D721Med (cell line): ENCODE measurements around the gene NBAS.
"Not testable (repeated sequence)": the region's sequence is repeated elsewhere in the genome, so short reads cannot be mapped to it uniquely, and the experiment has no call there.

ENCODE experiments used
- DNase-seq: peaks from one replicate; pipeline ENCODE4 v3.0.0; 2011; ENCODE audit warnings: low spot score; ENCODE audit not compliant: insufficient read length
- FAIRE-seq: peaks from 2 replicates; lab custom pipeline; 2011; peaks lifted over from hg19 to GRCh38; lab: Jason Lieb, UNC
- CTCF ChIP-seq: IDR thresholded peaks from 2 replicates; pipeline ENCODE4 v1.5.1; 2012; ENCODE audit warnings: mild to moderate bottlenecking, control low read depth; ENCODE audit not compliant: insufficient read depth; ENCODE audit errors: missing control alignments

NBAS gene

GRCh38 chr2:15224641-15225040, 336.5 kb downstream of the NBAS start:
- DNase-seq (no peak), FAIRE-seq (no peak)
- TF ChIP-seq CTCF = no peak

- FAIRE-seq (no peak), DNase-seq (no peak)
- no peak for TF ChIP-seq CTCF
Measured at GRCh38 chr2:15223887-15224286, 337.2 kb downstream of the NBAS start.

- TF ChIP-seq CTCF = no peak
- DNase-seq (no peak), FAIRE-seq (peak; percentile 6)
Measured at GRCh38 chr2:15222856-15223255, 338.3 kb downstream of the NBAS start.

GRCh38 chr2:15220603-15221002, 340.5 kb downstream of the NBAS start:
- DNase-seq (no peak), FAIRE-seq (no peak)
- TF ChIP-seq CTCF = no peak

GRCh38 chr2:15218423-15219086, 342.6 kb downstream of the NBAS start:
- TF ChIP-seq CTCF = no peak
- DNase-seq (no peak), FAIRE-seq (no peak)

- FAIRE-seq = no peak
- TF ChIP-seq CTCF = no peak
- no peak for DNase-seq
Measured at GRCh38 chr2:15212249-15212648, 348.9 kb downstream of the NBAS start.

- DNase-seq, FAIRE-seq: not testable (repeated sequence)
Measured at GRCh38 chr2:15210542-15210941, 350.6 kb downstream of the NBAS start.
